Measurements from ENCODE around the gene ERCC3. TPM values are rescaled to one million over a fixed set of nuclear protein-coding genes. Genes with fewer than 3 reads are reported as not detected.

ERCC3 gene
- total and polyA plus RNA-seq, 12 donors = 15.8 to 27.4 (median 22.8) TPM

DNA sequence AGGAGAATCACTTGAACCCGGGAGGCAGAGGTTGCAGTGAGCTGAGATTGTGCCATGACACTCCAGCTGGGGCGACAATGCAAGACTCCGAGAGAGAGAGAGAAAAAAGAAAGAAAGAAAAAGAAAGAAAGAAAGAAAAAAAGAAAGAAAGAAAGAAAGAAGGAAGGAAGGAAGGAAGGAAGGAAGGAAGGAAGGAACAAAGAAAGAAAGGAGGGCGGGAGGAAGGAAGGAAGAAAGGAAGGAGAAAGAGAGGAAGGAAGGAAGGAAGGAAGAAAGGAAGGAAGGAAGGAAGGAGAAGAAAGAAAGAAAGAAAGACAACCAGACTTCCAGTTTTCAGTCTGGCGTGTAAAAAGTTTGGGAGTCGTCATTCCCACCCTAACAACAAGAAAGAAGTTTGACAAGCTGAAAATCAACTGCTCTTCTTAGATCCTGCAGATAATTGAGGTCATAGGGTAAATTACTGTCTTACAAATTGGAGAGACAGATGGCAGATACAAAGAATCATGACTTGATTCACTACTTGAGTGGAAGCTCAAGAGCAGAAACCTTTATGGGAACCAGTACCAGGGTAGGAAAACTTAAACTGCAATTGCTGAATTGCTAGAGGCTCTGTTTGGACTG is 58.8 kb downstream of the ERCC3 start:
- Histone ChIP-seq H3K4me3 (no peak overlapping the region), H3K27ac (no peak overlapping the region), H3K27me3 (no peaks in the 10 kb centered on the region), H3K36me3 (no peaks in the 10 kb centered on the region), H3K9me3 (peaks cover 0 to 22% (median 6%) of the 10 kb centered on the region in 11 donors), H3K4me1 (no peaks in the 10 kb centered on the region)
- intact Hi-C loops (cut with DNase I) = no loop called here
- WGBS, 2 donors = 91% methylated on average over 6 of the region's 6 CpGs
- DNase-seq = no peak
- TF ChIP-seq, protein P1, sequence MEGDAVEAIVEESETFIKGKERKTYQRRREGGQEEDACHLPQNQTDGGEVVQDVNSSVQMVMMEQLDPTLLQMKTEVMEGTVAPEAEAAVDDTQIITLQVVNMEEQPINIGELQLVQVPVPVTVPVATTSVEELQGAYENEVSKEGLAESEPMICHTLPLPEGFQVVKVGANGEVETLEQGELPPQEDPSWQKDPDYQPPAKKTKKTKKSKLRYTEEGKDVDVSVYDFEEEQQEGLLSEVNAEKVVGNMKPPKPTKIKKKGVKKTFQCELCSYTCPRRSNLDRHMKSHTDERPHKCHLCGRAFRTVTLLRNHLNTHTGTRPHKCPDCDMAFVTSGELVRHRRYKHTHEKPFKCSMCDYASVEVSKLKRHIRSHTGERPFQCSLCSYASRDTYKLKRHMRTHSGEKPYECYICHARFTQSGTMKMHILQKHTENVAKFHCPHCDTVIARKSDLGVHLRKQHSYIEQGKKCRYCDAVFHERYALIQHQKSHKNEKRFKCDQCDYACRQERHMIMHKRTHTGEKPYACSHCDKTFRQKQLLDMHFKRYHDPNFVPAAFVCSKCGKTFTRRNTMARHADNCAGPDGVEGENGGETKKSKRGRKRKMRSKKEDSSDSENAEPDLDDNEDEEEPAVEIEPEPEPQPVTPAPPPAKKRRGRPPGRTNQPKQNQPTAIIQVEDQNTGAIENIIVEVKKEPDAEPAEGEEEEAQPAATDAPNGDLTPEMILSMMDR (IDR thresholded peaks at IDR 0.05) = no peak
- ATAC-seq = no peak

DNA sequence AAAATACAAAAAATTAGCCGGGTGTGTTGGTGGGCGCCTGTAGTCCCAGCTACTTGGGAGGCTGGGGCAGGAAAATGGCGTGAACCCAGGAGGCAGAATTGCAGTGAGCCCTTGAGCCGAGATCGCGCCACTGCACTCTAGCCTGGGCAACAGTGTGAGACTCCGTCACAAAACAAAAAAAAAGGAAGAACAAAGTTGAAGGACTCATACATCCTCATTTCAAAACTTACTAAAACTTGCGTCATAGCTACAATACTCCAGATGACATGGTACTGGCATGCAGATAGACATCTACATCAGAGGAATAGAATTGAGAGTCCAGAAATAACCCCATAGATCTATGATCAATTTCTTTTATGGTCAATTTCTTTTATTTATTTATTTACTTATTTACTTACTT is 60.2 kb downstream of the ERCC3 start:
- WGBS, 2 donors = 95 to 97% methylated on average over 8 of the region's 8 CpGs
- intact Hi-C loops (cut with DNase I) = no loop called here

DNA sequence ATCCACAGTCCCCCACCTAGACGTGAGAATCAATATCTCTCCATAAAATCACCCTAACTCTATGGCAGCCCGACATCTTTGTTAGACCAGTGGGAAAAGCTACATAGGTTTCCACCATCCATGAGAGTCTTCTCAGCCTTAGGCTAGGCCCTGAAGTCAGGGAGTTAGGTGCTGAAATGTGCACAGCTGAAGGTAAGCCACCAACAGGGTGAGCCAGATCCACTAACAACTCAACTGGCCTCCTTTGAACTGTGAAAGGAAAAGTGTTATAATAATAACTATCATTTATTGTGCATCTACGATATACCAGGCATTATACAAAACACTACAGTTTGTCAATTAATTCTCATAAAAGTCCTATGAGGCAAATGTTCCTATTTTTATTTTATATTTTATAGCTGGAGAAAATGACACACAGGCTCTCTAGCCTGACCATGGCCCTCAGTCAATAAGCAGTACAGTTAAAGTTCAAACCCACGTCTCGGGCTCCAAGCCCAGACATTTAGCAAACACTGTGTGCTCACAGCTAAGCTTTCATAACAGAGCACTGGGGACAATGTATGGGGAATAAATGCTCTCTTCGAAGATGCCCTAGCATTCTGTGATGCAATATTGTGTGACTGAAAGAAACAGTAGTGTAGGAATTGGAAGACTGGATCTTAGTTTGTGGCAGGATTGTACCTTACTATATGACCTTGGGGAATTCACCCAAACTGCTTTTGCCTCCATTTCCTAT is 62.6 kb downstream of the ERCC3 start:
- H3K27me3 ChIP-seq = peaks cover 0 to 22% (median 16%) of the 10 kb centered on the region in 7 donors
- DNase-seq = no peak
- intact Hi-C loops (cut with DNase I) = no loop called here
- H3K27ac ChIP-seq = no peak overlapping the region
- no peak overlapping the region for H3K4me3 ChIP-seq
- no peak for ATAC-seq
- peaks cover 0 to 14% (median 0%) of the 10 kb centered on the region in 11 donors for H3K9me3 ChIP-seq
- TF ChIP-seq, protein P1 (IDR thresholded peaks at IDR 0.05) = no peak
- H3K36me3 ChIP-seq = no peaks in the 10 kb centered on the region
- WGBS, 2 donors = 86 to 88% methylated on average over 6 of the region's 6 CpGs
- no peaks in the 10 kb centered on the region for H3K4me1 ChIP-seq

More for the DNA sequence above, 60.2 kb downstream of the ERCC3 start:
- TF ChIP-seq, protein P1 (IDR thresholded peaks at IDR 0.05) = no peak
- Histone ChIP-seq H3K27ac (no peak overlapping the region), H3K9me3 (peaks cover 0 to 18% (median 6%) of the 10 kb centered on the region in 11 donors), H3K4me3 (no peak overlapping the region), H3K27me3 (peaks cover 0 to 5% (median under 1%) of the 10 kb centered on the region in 7 donors), H3K4me1 (no peaks in the 10 kb centered on the region), H3K36me3 (no peaks in the 10 kb centered on the region)
- ATAC-seq = peak in 1 of 8 donors; percentile 27
- no peak for DNase-seq

DNA sequence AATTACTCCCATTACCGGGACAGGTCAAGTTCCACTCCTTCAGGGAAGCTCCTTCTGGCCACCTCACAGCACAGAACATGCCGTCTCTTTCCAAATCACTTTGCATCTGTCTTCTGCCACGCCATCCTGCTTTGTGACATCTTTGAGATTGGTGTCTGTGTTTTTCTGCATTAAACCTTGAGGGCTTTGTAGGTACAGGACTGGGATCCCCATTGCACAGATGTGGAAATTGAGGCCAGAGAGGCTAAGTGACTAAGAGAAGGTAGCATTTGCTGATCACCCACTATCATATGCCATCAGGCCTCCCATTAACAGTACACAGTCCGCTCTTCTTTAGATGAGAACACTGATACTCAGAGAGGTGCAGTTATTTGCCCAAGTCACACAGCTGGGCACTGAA is 64.4 kb downstream of the ERCC3 start:
- no peaks in the 10 kb centered on the region for H3K4me1 ChIP-seq
- H3K9me3 ChIP-seq = peaks cover 0 to 14% (median 0%) of the 10 kb centered on the region in 11 donors
- TF ChIP-seq, protein P1 (IDR thresholded peaks at IDR 0.05) = no peak
- no peak overlapping the region for H3K4me3 ChIP-seq
- peaks cover 0 to 39% (median 25%) of the 10 kb centered on the region in 7 donors for H3K27me3 ChIP-seq
- no peak for ATAC-seq
- H3K36me3 ChIP-seq = no peaks in the 10 kb centered on the region
- no peak for DNase-seq
- 96 to 97% methylated on average over 4 of the region's 4 CpGs for WGBS, 2 donors
- H3K27ac ChIP-seq = no peak overlapping the region
- intact Hi-C loops (cut with DNase I) = no loop called here

Data from heart right ventricle (tissue), 16 donors.